HCEC 1CT (cell line): ENCODE results near the gene CCL24.
"Not testable (repeated sequence)": the region's sequence is repeated elsewhere in the genome, so short reads cannot be mapped to it uniquely, and the experiment has no call there.

Source experiments
- DNase-seq: peaks from one replicate; pipeline ENCODE4 v3.0.0-alpha.2; 2017

The CCL24 gene

GRCh38 chr7:75813781-75814236, at the start of gene CCL24:
CCL24 (minus strand) TSS chr7:75813806; CDS start chr7:75813715, 91 bp downstream.
- DNase-seq: no peak

GRCh38 chr7:75861636-75862035, 48.0 kb upstream of the CCL24 start:
- peak; percentile 84 for DNase-seq

GRCh38 chr7:75858410-75858809, 44.8 kb upstream of the CCL24 start:
- DNase-seq: no peak

- DNase-seq: no peak
Observed at GRCh38 chr7:75856536-75856935, 42.9 kb upstream of the CCL24 start.

GRCh38 chr7:75854813-75855345, 41.3 kb upstream of the CCL24 start:
- peak; percentile 32 for DNase-seq

- DNase-seq: peak; percentile 68
Observed at GRCh38 chr7:75854233-75854632, 40.6 kb upstream of the CCL24 start.

- DNase-seq: no peak
Observed at GRCh38 chr7:75850235-75850634, 36.6 kb upstream of the CCL24 start.

GRCh38 chr7:75849573-75849972, 36.0 kb upstream of the CCL24 start:
- no peak for DNase-seq

- no peak for DNase-seq
Observed at GRCh38 chr7:75847707-75848106, 34.1 kb upstream of the CCL24 start.

- not testable (repeated sequence) for DNase-seq
Observed at GRCh38 chr7:75845132-75845531, 31.5 kb upstream of the CCL24 start.

GRCh38 chr7:75844158-75844557, 30.6 kb upstream of the CCL24 start:
- DNase-seq: no peak

GRCh38 chr7:75843613-75844116, 30.1 kb upstream of the CCL24 start:
- no peak for DNase-seq

- peak; percentile 98 for DNase-seq
Observed at GRCh38 chr7:75842836-75843446, 29.3 kb upstream of the CCL24 start.

GRCh38 chr7:75840029-75840428, 26.4 kb upstream of the CCL24 start:
- DNase-seq: no peak

- not testable (repeated sequence) for DNase-seq
Observed at GRCh38 chr7:75838281-75838930, 24.8 kb upstream of the CCL24 start.

- DNase-seq: no peak
Observed at GRCh38 chr7:75836798-75837197, 23.2 kb upstream of the CCL24 start.

- no peak for DNase-seq
Observed at GRCh38 chr7:75835688-75836285, 22.2 kb upstream of the CCL24 start.

GRCh38 chr7:75833662-75834061, 20.1 kb upstream of the CCL24 start:
- not testable (repeated sequence) for DNase-seq

GRCh38 chr7:75830978-75831377, 17.4 kb upstream of the CCL24 start:
- DNase-seq: no peak

GRCh38 chr7:75829656-75830055, 16.1 kb upstream of the CCL24 start:
- DNase-seq: peak; percentile 50

- DNase-seq: no peak
Observed at GRCh38 chr7:75823198-75823910, 9.7 kb upstream of the CCL24 start.

- DNase-seq: no peak
Observed at GRCh38 chr7:75820688-75821087, 7.1 kb upstream of the CCL24 start.

GRCh38 chr7:75819711-75820110, 6.1 kb upstream of the CCL24 start:
- DNase-seq: no peak
